ENCODE results near the gene SSX2IP. TPM values are rescaled to one million over a fixed set of nuclear protein-coding genes. Genes with fewer than 3 reads are reported as not detected.

SSX2IP gene
- total and polyA plus RNA-seq, 4 donors, result 3.7 to 21.8 (median 6.4) TPM

GRCh38 chr1:84724128-84724860 lies 34.0 kb upstream of the SSX2IP start:
- Histone ChIP-seq H3K9ac (ENCODE audit: low read depth in 1 of 2, low read length in 2 of 2) (no peak overlapping the region), H3K27me3 (ENCODE audit: control insufficient read depth in 4 of 4, insufficient read depth in 4 of 4, low read length in 3 of 4) (no peaks in the 10 kb centered on the region), H3K36me3 (ENCODE audit: control insufficient read depth in 4 of 4, insufficient read depth in 3 of 4, low read depth in 1 of 4, low read length in 3 of 4) (no peaks in the 10 kb centered on the region), H3K27ac (ENCODE audit: low read depth in 1 of 2, low read length in 2 of 2) (peak overlapping the region in 1 of 2 donors; percentile 2), H3K4me3 (ENCODE audit: low read depth in 1 of 3, low read length in 3 of 3) (no peak overlapping the region), H3K9me3 (ENCODE audit: control insufficient read depth in 4 of 4, low read length in 3 of 4) (no peaks in the 10 kb centered on the region), H3K4me1 (ENCODE audit: control insufficient read depth in 4 of 4, insufficient read depth in 4 of 4, low read length in 3 of 4) (peaks cover 0 to 41% (median 26%) of the 10 kb centered on the region in 4 donors)
- no peak for TF ChIP-seq JUND (IDR thresholded peaks at IDR 0.05)
- TF ChIP-seq HNF4A (conservative IDR thresholded peaks at IDR 0.05), result peak in 1 of 2 donors; percentile 72
- TF ChIP-seq NR2F2 (IDR thresholded peaks at IDR 0.05), result no peak
- TF ChIP-seq REST (IDR thresholded peaks at IDR 0.05), result no peak
- peak; percentile 56 to 80 for TF ChIP-seq RAD21 (IDR thresholded peaks at IDR 0.05)
- TF ChIP-seq GABPA (IDR thresholded peaks at IDR 0.05 in 1 of 2, conservative IDR thresholded peaks at IDR 0.05 in 1 of 2), result peak in 1 of 2 donors; percentile 60
- peak; percentile 69 for TF ChIP-seq SP1 (IDR thresholded peaks at IDR 0.05)
- TF ChIP-seq CTCF (IDR thresholded peaks at IDR 0.05; ENCODE audit: low read depth, low read length, missing input control), result peak; percentile 61
- peak; percentile 40 for TF ChIP-seq MAX (IDR thresholded peaks at IDR 0.05)
- no peak for TF ChIP-seq ATF3 (IDR thresholded peaks at IDR 0.05)
- peak; percentile 59 for TF ChIP-seq YY1 (IDR thresholded peaks at IDR 0.05)
- TF ChIP-seq FOXA2 (IDR thresholded peaks at IDR 0.05), result no peak
- no peak for TF ChIP-seq TAF1 (conservative IDR thresholded peaks at IDR 0.05)
- TF ChIP-seq FOXA1 (IDR thresholded peaks at IDR 0.05), result peak; percentile 47
- TF ChIP-seq EGR1 (IDR thresholded peaks at IDR 0.05; ENCODE audit: low read depth in 2 of 2), result no peak
- TF ChIP-seq RXRA (IDR thresholded peaks at IDR 0.05), result peak; percentile 43 to 80
- no peak for TF ChIP-seq ZBTB33 (IDR thresholded peaks at IDR 0.05)
- no peak for TF ChIP-seq HNF4G (IDR thresholded peaks at IDR 0.05)
- peak; percentile 74 for DNase-seq (ENCODE audit: low spot score)
- WGBS, result 45% methylated on average over 17 of the region's 17 CpGs

Data from liver (tissue), 9 donors.